Measurements from ENCODE around the gene CDHR1.
A peak's percentile ranks its signal among the peaks of the same experiment; 100 is the strongest.

DNA sequence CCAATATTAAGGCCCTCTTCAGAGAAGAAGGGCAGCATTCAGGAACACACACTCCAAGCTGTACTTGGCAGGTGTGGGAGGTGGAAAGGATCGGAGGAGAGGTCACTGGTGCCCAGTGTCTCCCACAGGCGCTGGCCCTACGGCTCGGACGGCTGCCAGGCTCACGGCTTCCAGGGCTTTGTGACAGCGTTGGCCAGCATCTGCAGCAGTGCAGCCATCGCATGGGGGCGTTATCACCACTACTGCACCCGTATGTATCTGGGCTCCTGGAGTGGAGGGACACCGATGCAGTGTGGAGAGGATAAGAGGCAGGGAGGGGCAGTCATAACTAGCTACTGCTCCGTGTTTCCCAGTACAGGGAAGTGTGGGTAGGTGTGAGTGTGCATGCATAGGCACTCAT lies 54.5 kb downstream of the CDHR1 start:
- TF ChIP-seq, protein P1, sequence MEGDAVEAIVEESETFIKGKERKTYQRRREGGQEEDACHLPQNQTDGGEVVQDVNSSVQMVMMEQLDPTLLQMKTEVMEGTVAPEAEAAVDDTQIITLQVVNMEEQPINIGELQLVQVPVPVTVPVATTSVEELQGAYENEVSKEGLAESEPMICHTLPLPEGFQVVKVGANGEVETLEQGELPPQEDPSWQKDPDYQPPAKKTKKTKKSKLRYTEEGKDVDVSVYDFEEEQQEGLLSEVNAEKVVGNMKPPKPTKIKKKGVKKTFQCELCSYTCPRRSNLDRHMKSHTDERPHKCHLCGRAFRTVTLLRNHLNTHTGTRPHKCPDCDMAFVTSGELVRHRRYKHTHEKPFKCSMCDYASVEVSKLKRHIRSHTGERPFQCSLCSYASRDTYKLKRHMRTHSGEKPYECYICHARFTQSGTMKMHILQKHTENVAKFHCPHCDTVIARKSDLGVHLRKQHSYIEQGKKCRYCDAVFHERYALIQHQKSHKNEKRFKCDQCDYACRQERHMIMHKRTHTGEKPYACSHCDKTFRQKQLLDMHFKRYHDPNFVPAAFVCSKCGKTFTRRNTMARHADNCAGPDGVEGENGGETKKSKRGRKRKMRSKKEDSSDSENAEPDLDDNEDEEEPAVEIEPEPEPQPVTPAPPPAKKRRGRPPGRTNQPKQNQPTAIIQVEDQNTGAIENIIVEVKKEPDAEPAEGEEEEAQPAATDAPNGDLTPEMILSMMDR (IDR thresholded peaks at IDR 0.05): 0 out of 2 replicates have a peak, but pooled peaks have one; percentile 4
- TF ChIP-seq ZFX (IDR thresholded peaks at IDR 0.05; ENCODE audit: borderline replicate concordance): no peak
